OCI-M2 (cell line): ENCODE data around the gene KLHL10.
"Not testable (repeated sequence)": the region's sequence is repeated elsewhere in the genome, so short reads cannot be mapped to it uniquely, and the experiment has no call there.

Experiments used
- DNase-seq: peaks from one replicate; lab custom pipeline; 2025; ENCODE audit not compliant: unreplicated experiment; lab: John Stamatoyannopoulos, UW

KLHL10 gene

GRCh38 chr17:41813152-41813680 is 24.4 kb upstream of the KLHL10 start:
- DNase-seq = no peak

GRCh38 chr17:41813699-41814124 is 23.9 kb upstream of the KLHL10 start:
- no peak for DNase-seq

GRCh38 chr17:41814195-41814594 is 23.4 kb upstream of the KLHL10 start:
- no peak for DNase-seq

- no peak for DNase-seq
Measured at GRCh38 chr17:41816637-41817320, 20.8 kb upstream of the KLHL10 start.

- no peak for DNase-seq
Measured at GRCh38 chr17:41818024-41818423, 19.6 kb upstream of the KLHL10 start.

GRCh38 chr17:41821776-41822175 is 15.8 kb upstream of the KLHL10 start:
- no peak for DNase-seq

GRCh38 chr17:41822216-41823140 is 15.1 kb upstream of the KLHL10 start:
- DNase-seq = no peak

GRCh38 chr17:41823141-41823524 is 14.5 kb upstream of the KLHL10 start:
- no peak for DNase-seq

GRCh38 chr17:41823580-41823979 is 14.0 kb upstream of the KLHL10 start:
- no peak for DNase-seq

- no peak for DNase-seq
Measured at GRCh38 chr17:41824086-41824485, 13.5 kb upstream of the KLHL10 start.

GRCh38 chr17:41825175-41825845 is 12.3 kb upstream of the KLHL10 start:
- no peak for DNase-seq

- not testable (repeated sequence) for DNase-seq
Measured at GRCh38 chr17:41829961-41830360, 7.7 kb upstream of the KLHL10 start.

GRCh38 chr17:41835214-41835799 is 2.3 kb upstream of the KLHL10 start:
- DNase-seq = no peak

GRCh38 chr17:41835800-41836549 is 1.6 kb upstream of the KLHL10 start, which contains the start of gene NT5C3B:
TSS of gene NT5C3B (minus strand) at chr17:41836232. CDS start at chr17:41836193, 39 bp downstream.
- no peak for DNase-seq

GRCh38 chr17:41836550-41837196 is 952 bp upstream of the KLHL10 start:
- no peak for DNase-seq

- not testable (repeated sequence) for DNase-seq
Measured at GRCh38 chr17:41839448-41839847, 1.8 kb downstream of the KLHL10 start.

- DNase-seq = not testable (repeated sequence)
Measured at GRCh38 chr17:41840781-41841180, 3.2 kb downstream of the KLHL10 start.

GRCh38 chr17:41844971-41845370 is 7.3 kb downstream of the KLHL10 start:
- DNase-seq = no peak

- DNase-seq = no peak
Measured at GRCh38 chr17:41848788-41849187, 11.2 kb downstream of the KLHL10 start.
